Caki2 (cell line): ENCODE measurements around the gene BRAP. TPM values are rescaled to one million over a fixed set of nuclear protein-coding genes. Genes with fewer than 3 reads are reported as not detected.
"Not testable (repeated sequence)": the region's sequence is repeated elsewhere in the genome, so short reads cannot be mapped to it uniquely, and the experiment has no call there.

ENCODE experiments used
- DNase-seq: peaks from one replicate; pipeline ENCODE4 v3.0.0-alpha.2; 2015; ENCODE audit warnings: low read depth
- in situ Hi-C: cut with HindIII; loops from 2 replicates; pipeline ENCODE4 v1.10.0; 2016; ENCODE audit warnings: low sequenced_read_pairs, low pct_unique_long_range_greater_than_20kb, mixed read lengths
- total RNA-seq: library from RNA; depleted of rRNA; stranded (reverse); fragments of >200 nt; shearing (Covaris generic); gene quantifications from 2 replicates; pipeline ENCODE4 v1.2.3, GENCODE V29; 2014; ENCODE audit warnings: low replicate concordance; rRNA removed

The BRAP gene
- 7.1 TPM in 2 replicates for total RNA-seq

GRCh38 chr12:111685811-111686573, at the start of gene BRAP, which contains the start of gene ACAD10:
TSS of gene BRAP (minus strand) at chr12:111685956. CDS start at chr12:111685792, 164 bp downstream.
TSS of gene ACAD10 (plus strand) at chr12:111686053. CDS start at chr12:111692710, 6,657 bp downstream.
- in situ Hi-C loops = loop anchor here (25.0 kb wide), 1 partner anchor 224 kb away; no protein-coding TSS in a partner anchor

GRCh38 chr12:111733340-111733915, 47.7 kb upstream of the BRAP start:
- no peak for DNase-seq
- in situ Hi-C loops = no loop called here

More at GRCh38 chr12:111685811-111686573, at the start of gene BRAP, which contains the start of gene ACAD10:
- DNase-seq = peak; percentile 89

GRCh38 chr12:111732786-111733185, 47.0 kb upstream of the BRAP start:
- in situ Hi-C loops = no loop called here
- DNase-seq = no peak

- no peak for DNase-seq
- in situ Hi-C loops = no loop called here
These were observed 44.7 kb upstream of the BRAP start for GRCh38 chr12:111730420-111730819.

- in situ Hi-C loops = no loop called here
- DNase-seq = no peak
These were observed 43.0 kb upstream of the BRAP start for GRCh38 chr12:111728795-111729194.

GRCh38 chr12:111723646-111724360, 38.0 kb upstream of the BRAP start:
- DNase-seq, in situ Hi-C loops: not testable (repeated sequence)

- DNase-seq = no peak
- in situ Hi-C loops = no loop called here
These were observed 34.7 kb upstream of the BRAP start for GRCh38 chr12:111720457-111720856.

- DNase-seq, in situ Hi-C loops: not testable (repeated sequence)
These were observed 33.6 kb upstream of the BRAP start for GRCh38 chr12:111719316-111719715.

- in situ Hi-C loops = no loop called here
- peak; percentile 1 for DNase-seq
These were observed 29.5 kb upstream of the BRAP start for GRCh38 chr12:111715279-111715678.

GRCh38 chr12:111706145-111706544, 20.4 kb upstream of the BRAP start:
- in situ Hi-C loops = no loop called here
- no peak for DNase-seq

GRCh38 chr12:111705672-111706071, 19.9 kb upstream of the BRAP start:
- in situ Hi-C loops = no loop called here

GRCh38 chr12:111699962-111700361, 14.2 kb upstream of the BRAP start:
- DNase-seq = no peak
- in situ Hi-C loops = loop anchor here (25.0 kb wide), 1 partner anchor 238 kb away; no protein-coding TSS in a partner anchor

More at GRCh38 chr12:111705672-111706071, 19.9 kb upstream of the BRAP start:
- no peak for DNase-seq

- in situ Hi-C loops = loop anchor here (25.0 kb wide), 1 partner anchor 232 kb away; no protein-coding TSS in a partner anchor
- DNase-seq = no peak
These were observed 8.1 kb upstream of the BRAP start for GRCh38 chr12:111693818-111694217.

GRCh38 chr12:111692575-111693210, 6.9 kb upstream of the BRAP start:
- in situ Hi-C loops = loop anchor here (25.0 kb wide), 1 partner anchor 230 kb away; no protein-coding TSS in a partner anchor
- no peak for DNase-seq

GRCh38 chr12:111691262-111691661, 5.5 kb upstream of the BRAP start:
- in situ Hi-C loops = loop anchor here (25.0 kb wide), 1 partner anchor 229 kb away; no protein-coding TSS in a partner anchor
- no peak for DNase-seq

- in situ Hi-C loops = loop anchor here (25.0 kb wide), 1 partner anchor 226 kb away; no protein-coding TSS in a partner anchor
- no peak for DNase-seq
These were observed 2.2 kb upstream of the BRAP start for GRCh38 chr12:111687952-111688351.

GRCh38 chr12:111687255-111687654, 1.5 kb upstream of the BRAP start:
- DNase-seq = peak; percentile 5
- in situ Hi-C loops = loop anchor here (25.0 kb wide), 1 partner anchor 225 kb away; no protein-coding TSS in a partner anchor

GRCh38 chr12:111686574-111687105, 884 bp upstream of the BRAP start:
- in situ Hi-C loops = loop anchor here (25.0 kb wide), 1 partner anchor 224 kb away; no protein-coding TSS in a partner anchor
- DNase-seq = no peak
